Upper lobe of right lung (tissue), 1 donor: ENCODE data around the gene ACOXL. TPM values are rescaled to one million over a fixed set of nuclear protein-coding genes. Genes with fewer than 3 reads are reported as not detected.
A peak's percentile ranks its signal among the peaks of the same experiment; 100 is the strongest.

Source experiments
- ATAC-seq: fragments of 200-7000 bp; cut with Tn5 transposase; one replicate; pipeline ENCODE4 v1.9.1; 2020; ENCODE audit warnings: mild to moderate bottlenecking, moderate library complexity
- DNase-seq: peaks from one replicate; pipeline ENCODE4 v3.0.0-alpha.2; 2020
- H3K27ac ChIP-seq: fragments of 200-600 bp; one replicate; pipeline ENCODE4 v1.8.0; 2022
- H3K27me3 ChIP-seq: fragments of 200-600 bp; one replicate; pipeline ENCODE4 v1.8.0; 2022; ENCODE audit warnings: mild to moderate bottlenecking
- H3K36me3 ChIP-seq: fragments of 200-600 bp; one replicate; pipeline ENCODE4 v1.8.0; 2022
- H3K4me1 ChIP-seq: fragments of 200-600 bp; one replicate; pipeline ENCODE4 v1.8.0; 2022
- H3K4me3 ChIP-seq: fragments of 200-600 bp; one replicate; pipeline ENCODE4 v1.8.0; 2022; ENCODE audit warnings: mild to moderate bottlenecking
- H3K9me3 ChIP-seq: fragments of 200-600 bp; one replicate; pipeline ENCODE4 v1.8.0; 2022
- CTCF ChIP-seq: fragments of 200-600 bp; IDR thresholded peaks from one replicate; pipeline ENCODE4 v1.8.0; 2022; ENCODE audit warnings: antibody characterized with exemption
- intact Hi-C: fragments of 100-400 bp; cut with DNase I; formaldehyde crosslinking; loops from one replicate; pipeline ENCODE4 v1.11.0; 2022
- total RNA-seq: library from RNA; stranded (reverse); fragmentation: NEBNext Ultra II Directional; extraction: Animal tissue kit (Norgen Biotek cat#: 25700); gene quantifications from one replicate; pipeline ENCODE4 v1.2.1, GENCODE V29; 2021
- donor health status: DM: no; HTN: yes; CAD: no; lungs with severe emphysema.

The ACOXL gene
- total RNA-seq, 1 donor from 2014 or later: 47.5 TPM

GRCh38 chr2:111128096-111128495 is 395.7 kb downstream of the ACOXL start:
- Histone ChIP-seq H3K27me3 (no peaks in the 10 kb centered on the region), H3K27ac (no peak overlapping the region), H3K9me3 (no peaks in the 10 kb centered on the region), H3K4me1 (peaks cover 16% of the 10 kb centered on the region), H3K36me3 (peaks cover 53% of the 10 kb centered on the region), H3K4me3 (no peak overlapping the region)
- no peak for TF ChIP-seq CTCF
- intact Hi-C loops: no loop called here
- DNase-seq: no peak
- no peak for ATAC-seq

GRCh38 chr2:111133603-111134002 is 401.2 kb downstream of the ACOXL start:
- DNase-seq (no peak), ATAC-seq (no peak)
- H3K27ac ChIP-seq: no peak overlapping the region
- no peak overlapping the region for H3K4me3 ChIP-seq
- peaks cover 15% of the 10 kb centered on the region for H3K36me3 ChIP-seq
- no peaks in the 10 kb centered on the region for H3K27me3 ChIP-seq
- peaks cover 4% of the 10 kb centered on the region for H3K4me1 ChIP-seq
- H3K9me3 ChIP-seq: no peaks in the 10 kb centered on the region
- intact Hi-C loops: no loop called here
- no peak for TF ChIP-seq CTCF

- H3K4me1 ChIP-seq: peaks cover 4% of the 10 kb centered on the region
- H3K27ac ChIP-seq: no peak overlapping the region
- no peaks in the 10 kb centered on the region for H3K9me3 ChIP-seq
- H3K36me3 ChIP-seq: peaks cover 11% of the 10 kb centered on the region
- no peak for DNase-seq
- no peak overlapping the region for H3K4me3 ChIP-seq
- intact Hi-C loops: no loop called here
- no peak for TF ChIP-seq CTCF
- no peak for ATAC-seq
- no peaks in the 10 kb centered on the region for H3K27me3 ChIP-seq
Observed at GRCh38 chr2:111134055-111134454, 401.7 kb downstream of the ACOXL start.

- peaks cover 4% of the 10 kb centered on the region for H3K4me1 ChIP-seq
- no peak overlapping the region for H3K27ac ChIP-seq
- H3K9me3 ChIP-seq: no peaks in the 10 kb centered on the region
- no peak overlapping the region for H3K4me3 ChIP-seq
- TF ChIP-seq CTCF: no peak
- DNase-seq (no peak), ATAC-seq (no peak)
- peaks cover 5% of the 10 kb centered on the region for H3K36me3 ChIP-seq
- no peaks in the 10 kb centered on the region for H3K27me3 ChIP-seq
- intact Hi-C loops: no loop called here
Observed at GRCh38 chr2:111135237-111135909, 403.0 kb downstream of the ACOXL start.

- DNase-seq (no peak), ATAC-seq (peak; percentile 74)
- Histone ChIP-seq H3K4me3 (no peak overlapping the region), H3K9me3 (no peaks in the 10 kb centered on the region), H3K27ac (no peak overlapping the region), H3K27me3 (no peaks in the 10 kb centered on the region), H3K36me3 (no peaks in the 10 kb centered on the region), H3K4me1 (peaks cover 4% of the 10 kb centered on the region)
- TF ChIP-seq CTCF: peak; percentile 10
- intact Hi-C loops: no loop called here
Observed at GRCh38 chr2:111135910-111136297, 403.5 kb downstream of the ACOXL start.

- no peaks in the 10 kb centered on the region for H3K27me3 ChIP-seq
- H3K4me1 ChIP-seq: peaks cover 4% of the 10 kb centered on the region
- H3K27ac ChIP-seq: no peak overlapping the region
- ATAC-seq (no peak), DNase-seq (no peak)
- peaks cover 1% of the 10 kb centered on the region for H3K36me3 ChIP-seq
- intact Hi-C loops: no loop called here
- H3K9me3 ChIP-seq: no peaks in the 10 kb centered on the region
- TF ChIP-seq CTCF: no peak
- no peak overlapping the region for H3K4me3 ChIP-seq
Observed at GRCh38 chr2:111138839-111139238, 406.5 kb downstream of the ACOXL start.
